GM12878 (cell line): Measurements from ENCODE around the gene RDH16. TPM values are rescaled to one million over a fixed set of nuclear protein-coding genes. Genes with fewer than 3 reads are reported as not detected.

Source experiments
- ATAC-seq: fragments of 200-7000 bp; cut with Tn5 transposase; 3 replicates; pipeline ENCODE4 v1.9.1; 2020; ENCODE audit warnings: mild to moderate bottlenecking, moderate library complexity
- BruUV-seq: library from RNA; stranded (reverse); fragments of 400-500 nt; replicated peaks from 2 replicates; lab custom pipeline; 2021; lab: Mats Ljungman, UMichigan
- CTCF ChIA-PET: fragments of 300-600 bp; sonication (Branson Sonifier 250); formaldehyde crosslinking; extraction: SDS; loops from one replicate; lab custom pipeline; 2021; ENCODE audit warnings: inconsistent platforms; lab: Yijun Ruan, JAX
- POLR2A ChIA-PET: fragments of 350-600 bp; formaldehyde crosslinking; extraction: SDS; loops from one replicate; lab custom pipeline; 2021; ENCODE audit warnings: inconsistent platforms; lab: Charles Lee
- RAD21 ChIA-PET: fragments of 300-600 bp; sonication (Branson Sonifier 250); formaldehyde crosslinking; loops from one replicate; lab custom pipeline; 2023; ENCODE audit warnings: antibody characterized with exemption; ENCODE audit not compliant: unreplicated experiment; lab: Charles Lee
- SMC1A ChIA-PET: fragments of 300-600 bp; sonication (Branson Sonifier 250); formaldehyde crosslinking; loops from one replicate; lab custom pipeline; 2023; ENCODE audit not compliant: unreplicated experiment, uncharacterized antibody; lab: Charles Lee
- DNase-seq: peaks from one replicate; pipeline ENCODE4 v3.0.0-alpha.2; 2011; ENCODE audit warnings: low read depth, low spot score
- FAIRE-seq: peaks from 3 replicates; lab custom pipeline; 2011; peaks lifted over from hg19 to GRCh38; lab: Jason Lieb, UNC
- H2AFZ ChIP-seq: 2 replicates; pipeline ENCODE4 v1.6.0; 2011; ENCODE audit warnings: low read depth, low read length, control low read depth; ENCODE audit not compliant: control insufficient read depth
- H3K27ac ChIP-seq: 2 replicates; pipeline ENCODE4 v1.5.1; 2011; ENCODE audit warnings: control low read depth; ENCODE audit not compliant: control insufficient read depth, insufficient read depth
- H3K27me3 ChIP-seq, 2 experiments: replicated peaks in 1 of 2; 2 replicates each; pipeline versions ENCODE4 v1.6.0 to v1.6.1; 2011; ENCODE audit warnings: low read length in 1 of 2; ENCODE audit not compliant: control insufficient read depth in 2 of 2, insufficient read depth in 2 of 2
- H3K36me3 ChIP-seq, 2 experiments: 2 replicates each; pipeline ENCODE4 v1.5.1; 2011; ENCODE audit warnings: low read length in 1 of 2; ENCODE audit not compliant: control insufficient read depth in 2 of 2, insufficient read depth in 2 of 2
- H3K4me1 ChIP-seq: 2 replicates; pipeline ENCODE4 v1.6.1; 2011; ENCODE audit warnings: mild to moderate bottlenecking, low read length, moderate library complexity, mixed read lengths; ENCODE audit not compliant: control insufficient read depth, insufficient read depth
- H3K4me2 ChIP-seq: 2 replicates; pipeline ENCODE4 v1.6.0; 2011; ENCODE audit warnings: control low read depth; ENCODE audit not compliant: control insufficient read depth, insufficient read depth
- H3K4me3 ChIP-seq: fragments of 200-600 bp; sonication (generic); 2 replicates; pipeline ENCODE4 v1.5.1; 2016
- H3K79me2 ChIP-seq: 2 replicates; pipeline ENCODE4 v1.6.0; 2011; ENCODE audit warnings: low read length; ENCODE audit not compliant: control insufficient read depth, insufficient read depth
- H3K9ac ChIP-seq: 2 replicates; pipeline ENCODE4 v1.8.0; 2011; ENCODE audit warnings: low read length, control low read depth, mixed read lengths; ENCODE audit not compliant: control insufficient read depth, insufficient read depth
- H3K9me3 ChIP-seq: replicated peaks from 3 replicates; pipeline ENCODE4 v1.5.1; 2011; ENCODE audit warnings: mild to moderate bottlenecking, low read length; ENCODE audit not compliant: control insufficient read depth, insufficient read depth
- H4K20me1 ChIP-seq: 2 replicates; pipeline ENCODE4 v1.6.0; 2011; ENCODE audit not compliant: control insufficient read depth, insufficient read depth
- BCL11A ChIP-seq: IDR thresholded peaks from 2 replicates; pipeline ENCODE4 v1.6.1; 2011; ENCODE audit warnings: low read depth, low read length
- ESRRA ChIP-seq: IDR thresholded peaks from 2 replicates; pipeline ENCODE4 v1.6.1; 2012; ENCODE audit warnings: mild to moderate bottlenecking, low read length, improper control_type of control experiment
- KLF5 ChIP-seq: fragments of 450-650 bp; IDR thresholded peaks from 2 replicates; pipeline ENCODE4 v1.6.1; 2014; ENCODE audit warnings: mild to moderate bottlenecking; ENCODE audit not compliant: partially characterized antibody
- ZNF24 ChIP-seq: fragments of 450-650 bp; IDR thresholded peaks from 2 replicates; pipeline ENCODE4 v1.6.1; 2017; ENCODE audit warnings: antibody characterized with exemption, mild to moderate bottlenecking
- ZSCAN29 ChIP-seq: fragments of 450-650 bp; IDR thresholded peaks from 2 replicates; pipeline ENCODE4 v1.6.1; 2017; ENCODE audit warnings: mild to moderate bottlenecking, moderate library complexity
- WGBS: methylation state at CpG from one replicate; pipeline ENCODE4 v1.1.6; 2016; ENCODE audit warnings: low lambda C conversion rate; ENCODE audit not compliant: insufficient replicate concordance, insufficient coverage; ENCODE audit errors: missing lambda C conversion rate; 5-methylcytosine and 5-hydroxymethylcytosine counted together
- in situ Hi-C: fragments of 300-500 bp; cut with MboI; formaldehyde crosslinking; loops from 9 replicates; pipeline ENCODE4 v1.14.3; 2018; ENCODE audit warnings: mixed read lengths
- intact Hi-C: fragments of 100-400 bp; cut with micrococcal nuclease; formaldehyde crosslinking; loops from one replicate; pipeline ENCODE4 v1.14.2; 2022; ENCODE audit not compliant: unreplicated experiment
- polyA plus RNA-seq, 11 experiments: library from polyadenylated mRNA; depleted of rRNA in 4 of 11; unstranded in 6 of 11; stranded (reverse) in 5 of 11; fragments of >200 nt; fragmentation: Nextera tagmentation in 4 of 11; fragmentation: Illumina TruSeq in 1 of 11; extraction: Ambion mirVana in 4 of 11; extraction: Trizol in 1 of 11; gene quantifications; 1 replicate in 1 of 11; 2 replicates in 10 of 11; pipeline versions ENCODE4 v1.2.1 to v1.2.3, GENCODE V29; 2011 to 2016; ENCODE audit warnings: inconsistent platforms in 2 of 11, missing spikeins in 2 of 11, low read depth in 1 of 11
- total RNA-seq, 4 experiments: library from RNA; depleted of rRNA in 3 of 4; stranded (reverse); fragments of >200 nt in 3 of 4; fragmentation: Illumina TruSeq in 1 of 4; extraction: Trizol in 1 of 4; gene quantifications; 2 replicates each; pipeline versions ENCODE4 v1.2.1 to v1.2.3, GENCODE V29; 2013 to 2021
- TF ChIP-seq, protein P1 (sequence below): fragments of 450-650 bp; conservative IDR thresholded peaks from 2 replicates; pipeline ENCODE4 v1.6.1; 2017; ENCODE audit warnings: mild to moderate bottlenecking, moderate library complexity

Gene RDH16
- total and polyA plus RNA-seq, 10 of the 15 experiments (the other 5 are each of a cell fraction or from before 2014, with no cell fraction given): 0.04 to 0.31 (median 0.06) TPM

DNA sequence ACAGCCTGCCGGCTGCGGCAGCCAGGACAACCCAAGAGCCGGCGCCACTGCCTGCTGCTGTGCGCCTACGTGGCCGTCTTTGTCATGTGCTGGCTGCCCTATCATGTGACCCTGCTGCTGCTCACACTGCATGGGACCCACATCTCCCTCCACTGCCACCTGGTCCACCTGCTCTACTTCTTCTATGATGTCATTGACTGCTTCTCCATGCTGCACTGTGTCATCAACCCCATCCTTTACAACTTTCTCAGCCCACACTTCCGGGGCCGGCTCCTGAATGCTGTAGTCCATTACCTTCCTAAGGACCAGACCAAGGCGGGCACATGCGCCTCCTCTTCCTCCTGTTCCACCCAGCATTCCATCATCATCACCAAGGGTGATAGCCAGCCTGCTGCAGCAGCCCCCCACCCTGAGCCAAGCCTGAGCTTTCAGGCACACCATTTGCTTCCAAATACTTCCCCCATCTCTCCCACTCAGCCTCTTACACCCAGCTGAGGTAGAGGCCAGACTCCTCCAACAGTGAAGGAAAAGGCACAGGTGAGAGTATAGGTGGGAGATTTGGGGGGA, 38.6 kb upstream of the RDH16 start:
- ChIA-PET CTCF (interaction anchor here (1.4 to 10.2 kb wide), 4 partner anchors 8 to 236 kb away, joined by 3 to 144 read pairs (median 66); partner anchors contain the start of genes HSD17B6 and ZBTB39), RAD21 (interaction anchor here (1.2 to 1.3 kb wide), 2 partner anchors 73 to 115 kb away, joined by 3 read pairs; partner anchors contain the start of gene STAT6), SMC1A (interaction anchor here (1.0 to 1.3 kb wide), 2 partner anchors 9 to 159 kb away, joined by 3 to 4 read pairs; no protein-coding TSS in a partner anchor), POLR2A (no interaction called here)
- Histone ChIP-seq H3K27ac (no peak overlapping the region), H3K4me2 (no peak overlapping the region), H3K9ac (no peak overlapping the region), H3K79me2 (no peaks in the 10 kb centered on the region), H2AFZ (no peak overlapping the region), H3K27me3 (no peaks in the 10 kb centered on the region), H3K36me3 (no peaks in the 10 kb centered on the region; a peak in 2 of 4 replicates), H3K4me3 (no peak overlapping the region), H3K4me1 (peaks cover 37% of the 10 kb centered on the region), H3K9me3 (no peaks in the 10 kb centered on the region), H4K20me1 (no peaks in the 10 kb centered on the region)
- no peak for TF ChIP-seq ZSCAN29
- TF ChIP-seq ZNF24: no peak
- TF ChIP-seq, protein P1, sequence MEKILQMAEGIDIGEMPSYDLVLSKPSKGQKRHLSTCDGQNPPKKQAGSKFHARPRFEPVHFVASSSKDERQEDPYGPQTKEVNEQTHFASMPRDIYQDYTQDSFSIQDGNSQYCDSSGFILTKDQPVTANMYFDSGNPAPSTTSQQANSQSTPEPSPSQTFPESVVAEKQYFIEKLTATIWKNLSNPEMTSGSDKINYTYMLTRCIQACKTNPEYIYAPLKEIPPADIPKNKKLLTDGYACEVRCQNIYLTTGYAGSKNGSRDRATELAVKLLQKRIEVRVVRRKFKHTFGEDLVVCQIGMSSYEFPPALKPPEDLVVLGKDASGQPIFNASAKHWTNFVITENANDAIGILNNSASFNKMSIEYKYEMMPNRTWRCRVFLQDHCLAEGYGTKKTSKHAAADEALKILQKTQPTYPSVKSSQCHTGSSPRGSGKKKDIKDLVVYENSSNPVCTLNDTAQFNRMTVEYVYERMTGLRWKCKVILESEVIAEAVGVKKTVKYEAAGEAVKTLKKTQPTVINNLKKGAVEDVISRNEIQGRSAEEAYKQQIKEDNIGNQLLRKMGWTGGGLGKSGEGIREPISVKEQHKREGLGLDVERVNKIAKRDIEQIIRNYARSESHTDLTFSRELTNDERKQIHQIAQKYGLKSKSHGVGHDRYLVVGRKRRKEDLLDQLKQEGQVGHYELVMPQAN: no peak
- no peak for TF ChIP-seq ESRRA
- TF ChIP-seq BCL11A: no peak
- no peak for TF ChIP-seq KLF5
- intact Hi-C loops: no loop called here
- in situ Hi-C loops: no loop called here
- 98% methylated on average over 11 of the region's 11 CpGs for WGBS
- ATAC-seq (no peak), FAIRE-seq (no peak), DNase-seq (no peak)
- BruUV-seq: no TSS peak
